NCI-H1436 (cell line): ENCODE data around the gene GFRA1.

Experiments
- DNase-seq: peaks from one replicate; lab custom pipeline; 2025; lab: John Stamatoyannopoulos, UW

GFRA1 gene

GRCh38 chr10:116159197-116159596 lies 113.8 kb downstream of the GFRA1 start:
- DNase-seq: no peak

DNA sequence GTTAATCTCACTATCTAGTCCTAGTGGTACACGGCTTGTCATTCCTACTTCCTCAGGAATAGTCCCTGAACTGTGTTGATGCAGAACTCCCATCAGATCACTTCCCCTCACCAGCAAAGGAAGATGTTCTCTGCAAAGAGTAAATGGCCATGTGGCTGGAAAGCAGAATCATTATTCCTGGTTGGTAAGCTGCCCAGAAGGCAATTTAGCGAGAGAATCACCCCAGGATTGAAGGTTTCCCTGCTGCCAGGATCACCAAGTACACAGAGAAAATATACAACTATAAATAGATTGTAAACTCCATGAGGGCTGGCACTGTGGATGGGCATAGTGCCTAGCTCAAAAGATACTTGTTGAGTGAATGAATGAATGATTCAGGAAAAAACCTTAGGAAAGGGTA lies 115.0 kb downstream of the GFRA1 start:
- no peak for DNase-seq

DNA sequence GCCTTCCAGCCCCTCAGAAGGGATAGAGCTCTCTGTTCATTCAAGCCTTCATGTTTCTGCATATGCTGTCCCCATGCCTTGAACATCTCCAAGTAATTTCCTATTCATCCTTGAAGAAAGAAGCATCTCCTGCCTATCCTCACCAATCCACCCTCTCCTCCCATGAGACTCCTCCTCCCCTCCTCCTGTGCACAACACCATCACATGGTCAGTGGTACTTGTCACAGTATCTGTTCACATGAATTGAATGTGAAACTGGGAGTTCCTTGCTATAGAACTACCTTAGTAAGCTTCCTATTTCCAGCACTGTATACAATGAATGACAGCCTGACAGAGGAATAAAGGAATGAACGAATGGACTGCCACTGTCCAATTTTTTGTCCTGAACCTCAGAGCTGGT lies 115.5 kb downstream of the GFRA1 start:
- DNase-seq: no peak

DNA sequence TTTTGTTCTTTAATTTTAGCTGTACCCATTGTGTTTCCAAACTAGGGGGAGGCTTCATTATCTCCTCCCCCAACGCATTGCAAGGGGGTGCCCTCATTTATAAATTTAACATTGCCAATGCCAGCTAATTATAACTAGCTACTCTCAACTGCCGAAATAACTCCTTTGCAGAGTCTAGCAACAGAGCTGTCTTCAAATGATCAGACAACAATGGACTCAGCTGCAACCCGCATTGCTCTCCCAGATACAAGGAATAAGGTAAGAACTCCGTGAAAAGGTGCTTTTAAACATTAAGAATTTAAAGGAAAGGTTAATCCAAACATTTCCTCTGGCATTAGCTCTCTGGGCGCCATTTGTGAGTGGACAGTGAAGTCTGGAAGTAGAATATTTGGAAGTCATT lies 116.2 kb downstream of the GFRA1 start:
- no peak for DNase-seq

GRCh38 chr10:116155191-116155590 lies 117.8 kb downstream of the GFRA1 start:
- no peak for DNase-seq

DNA sequence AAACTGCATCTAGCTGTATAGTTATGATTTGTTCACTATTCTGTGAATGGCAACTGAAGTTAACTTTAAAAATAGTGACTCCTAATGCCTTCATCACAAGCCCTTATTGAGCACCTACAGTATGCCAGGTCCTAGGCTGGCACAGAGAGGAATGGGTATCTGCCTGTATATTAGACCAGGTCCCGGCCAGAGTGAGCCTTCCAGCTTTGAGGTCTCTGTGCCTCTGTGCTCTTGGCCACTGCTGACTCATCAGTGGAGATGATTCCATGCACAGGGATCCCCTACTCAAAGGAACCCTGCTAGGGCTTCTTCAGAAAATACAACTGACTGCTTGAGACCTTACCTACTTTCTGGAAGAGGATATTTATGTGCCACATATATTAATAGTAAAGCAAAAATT lies 118.4 kb downstream of the GFRA1 start:
- DNase-seq: no peak

DNA sequence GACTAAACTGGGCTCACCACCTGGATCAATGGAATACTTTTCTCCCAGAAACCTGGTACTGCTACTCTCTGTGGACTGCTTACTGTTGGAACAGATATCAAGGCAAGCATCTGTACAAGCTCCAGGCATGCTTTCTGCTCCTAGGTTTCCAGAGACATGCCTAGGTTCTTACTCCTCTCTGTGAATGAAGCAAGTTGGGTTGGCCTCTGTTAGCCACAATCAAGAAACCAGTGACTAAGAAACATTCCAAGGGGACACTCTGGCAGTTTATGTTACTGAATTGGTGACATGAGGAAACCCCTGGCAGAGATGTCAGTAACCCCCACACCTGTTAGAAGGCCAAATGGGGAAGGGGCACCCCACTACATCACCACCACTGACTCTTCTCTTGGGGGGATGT lies 121.9 kb downstream of the GFRA1 start:
- DNase-seq: no peak

DNA sequence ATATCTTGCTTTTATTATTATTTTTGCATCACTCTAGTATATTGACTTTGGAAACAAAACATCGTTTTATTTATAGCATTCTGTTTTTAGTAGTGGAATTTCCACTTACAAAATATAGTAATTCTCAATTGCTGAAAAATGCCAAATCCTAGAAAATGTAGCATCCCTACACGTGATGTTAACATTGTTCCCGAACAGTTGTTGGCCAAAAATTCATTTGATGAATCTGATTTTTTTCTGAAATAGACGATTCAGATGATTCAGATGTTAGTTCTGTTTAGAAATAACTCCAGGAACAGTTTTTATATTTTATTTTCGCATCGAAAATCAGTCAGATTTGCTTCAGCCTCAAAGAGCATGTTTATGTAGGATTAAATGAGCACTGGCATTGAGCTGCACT lies 122.4 kb downstream of the GFRA1 start:
- no peak for DNase-seq

- DNase-seq: no peak
These were observed 125.7 kb downstream of the GFRA1 start for GRCh38 chr10:116147147-116147905.

GRCh38 chr10:116146372-116147140 lies 126.5 kb downstream of the GFRA1 start:
- DNase-seq: no peak

DNA sequence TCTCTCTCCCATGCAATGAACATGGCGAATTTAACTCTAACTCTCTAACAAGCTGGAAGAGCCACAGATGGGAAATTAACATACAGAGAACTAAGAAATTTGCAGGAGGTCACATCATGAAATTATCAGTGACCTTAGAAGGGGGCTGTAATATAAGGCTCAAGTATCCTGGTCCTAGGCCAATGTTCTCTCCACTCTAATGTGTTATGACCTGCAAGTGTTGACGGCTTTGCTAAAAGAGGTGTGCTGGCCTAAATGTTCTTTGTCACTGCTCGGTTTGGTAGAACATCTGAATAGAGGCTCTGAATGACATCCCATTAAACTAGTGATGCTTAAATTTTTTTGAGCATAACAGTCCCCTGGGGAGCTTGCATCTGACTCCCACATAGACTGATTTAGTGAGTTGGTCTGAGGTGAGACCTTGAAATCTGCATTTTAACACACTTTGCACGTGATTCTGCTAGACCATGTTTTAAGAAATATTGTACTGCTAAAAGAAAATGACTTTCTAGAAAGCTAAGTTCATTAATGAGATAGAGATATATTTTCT lies 129.3 kb downstream of the GFRA1 start:
- DNase-seq: no peak

GRCh38 chr10:116141855-116142254 lies 131.2 kb downstream of the GFRA1 start:
- no peak for DNase-seq

DNA sequence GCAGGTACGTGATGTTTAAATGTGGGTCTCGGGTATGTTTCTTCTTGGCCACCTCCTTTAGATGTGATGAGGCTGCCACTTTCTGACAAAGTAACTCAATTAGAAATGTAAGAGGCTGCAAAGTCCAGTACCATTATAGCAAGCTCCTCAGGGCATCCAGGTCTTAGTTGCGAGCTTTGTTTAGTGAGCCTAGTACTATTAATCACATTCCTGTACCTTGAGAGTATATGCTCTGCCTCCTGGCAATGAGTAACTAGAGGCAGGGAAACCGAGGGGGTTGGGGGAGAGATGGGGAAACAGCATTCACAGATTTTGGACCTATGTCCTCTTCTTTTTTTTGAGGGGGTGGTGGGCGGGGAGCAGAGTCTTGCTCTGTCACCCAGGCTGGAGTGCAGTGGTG lies 131.8 kb downstream of the GFRA1 start:
- no peak for DNase-seq

GRCh38 chr10:116139886-116140285 lies 133.1 kb downstream of the GFRA1 start:
- no peak for DNase-seq

DNA sequence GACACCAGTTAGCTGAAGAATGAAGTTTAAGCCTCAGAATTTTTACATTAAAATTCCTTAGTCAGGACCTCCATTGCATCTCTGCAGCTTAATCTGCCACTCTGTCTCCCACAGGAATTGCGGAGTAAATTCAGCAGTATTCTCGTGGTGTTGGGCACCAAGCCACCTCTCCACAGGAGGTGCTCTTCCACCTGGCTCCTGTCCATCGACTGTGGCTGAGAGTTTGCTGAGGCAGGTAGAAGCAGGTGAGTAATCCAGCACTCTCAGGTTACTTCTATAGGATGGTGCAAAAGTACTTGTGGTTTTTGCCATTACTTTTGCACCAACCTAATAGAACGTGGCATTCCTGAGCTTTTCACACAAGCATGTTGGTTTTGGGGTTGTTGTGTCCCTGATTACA lies 134.1 kb downstream of the GFRA1 start:
- DNase-seq: no peak

DNA sequence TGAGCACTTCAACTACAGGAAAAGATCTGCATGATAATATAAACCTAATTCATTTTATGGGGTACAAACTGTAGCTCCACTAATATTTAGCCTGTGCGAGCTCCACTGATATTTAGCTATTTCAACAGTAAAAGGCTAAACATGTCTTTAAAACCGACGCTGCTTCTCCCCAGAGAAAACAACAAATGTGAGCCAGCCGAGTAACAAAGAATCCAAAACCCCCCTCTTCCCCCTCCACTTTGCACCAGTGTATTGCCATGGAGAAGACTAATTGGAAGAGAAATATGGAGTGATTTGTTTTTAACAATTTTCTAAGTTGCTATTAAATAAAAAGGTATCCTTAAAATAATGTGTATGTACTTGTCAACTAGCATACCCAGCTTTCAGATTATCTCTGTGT lies 136.7 kb downstream of the GFRA1 start:
- no peak for DNase-seq

- DNase-seq: no peak
These were observed 138.7 kb downstream of the GFRA1 start for GRCh38 chr10:116134322-116134721.

GRCh38 chr10:116133634-116134033 lies 139.4 kb downstream of the GFRA1 start:
- no peak for DNase-seq

DNA sequence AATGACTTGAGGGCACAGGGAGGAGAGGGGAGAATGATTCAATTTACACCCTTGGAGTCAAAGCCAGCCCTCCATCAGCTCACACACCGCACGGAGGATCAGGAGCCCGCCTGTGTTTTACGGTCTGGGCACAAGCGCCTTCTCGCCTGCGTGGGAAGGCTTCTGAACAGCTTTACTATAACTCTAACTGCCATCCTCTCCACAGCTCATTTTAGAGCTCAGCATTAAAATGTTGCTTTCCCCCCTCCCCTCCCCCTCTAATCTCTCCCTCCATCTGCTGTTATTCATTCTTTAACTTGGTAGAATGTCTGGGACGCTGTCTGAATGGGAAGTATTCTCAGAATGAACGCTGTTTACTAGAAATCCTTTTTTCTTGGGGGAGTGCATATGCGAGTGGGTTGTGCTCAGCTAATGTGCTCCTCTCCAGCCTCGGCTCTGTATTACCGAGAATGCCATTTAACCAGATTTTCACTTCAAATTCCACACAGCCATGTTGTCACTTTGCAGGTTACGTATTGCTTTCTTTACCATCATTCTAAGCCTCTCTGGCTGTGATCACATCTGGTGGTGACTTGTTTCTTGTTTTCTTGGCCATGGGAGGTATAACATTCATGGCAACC lies 140.1 kb downstream of the GFRA1 start:
- no peak for DNase-seq

DNA sequence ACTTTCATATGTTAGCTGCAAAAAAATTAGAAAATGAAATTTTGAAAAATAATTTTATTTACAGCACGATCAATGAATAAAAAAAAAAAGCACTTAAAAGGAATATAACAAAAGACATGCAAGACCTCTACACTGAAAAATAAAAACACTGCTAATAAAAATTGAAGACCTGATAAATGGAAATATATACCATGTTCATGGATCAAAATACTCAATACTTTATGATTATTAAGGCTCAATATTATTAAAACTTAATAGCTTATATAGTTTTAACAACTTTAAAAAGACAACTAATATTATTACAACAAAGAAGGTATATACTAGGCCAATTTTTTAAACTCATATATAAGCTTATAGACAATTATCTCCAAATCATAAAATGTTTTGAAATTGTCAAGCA lies 143.0 kb downstream of the GFRA1 start:
- no peak for DNase-seq

DNA sequence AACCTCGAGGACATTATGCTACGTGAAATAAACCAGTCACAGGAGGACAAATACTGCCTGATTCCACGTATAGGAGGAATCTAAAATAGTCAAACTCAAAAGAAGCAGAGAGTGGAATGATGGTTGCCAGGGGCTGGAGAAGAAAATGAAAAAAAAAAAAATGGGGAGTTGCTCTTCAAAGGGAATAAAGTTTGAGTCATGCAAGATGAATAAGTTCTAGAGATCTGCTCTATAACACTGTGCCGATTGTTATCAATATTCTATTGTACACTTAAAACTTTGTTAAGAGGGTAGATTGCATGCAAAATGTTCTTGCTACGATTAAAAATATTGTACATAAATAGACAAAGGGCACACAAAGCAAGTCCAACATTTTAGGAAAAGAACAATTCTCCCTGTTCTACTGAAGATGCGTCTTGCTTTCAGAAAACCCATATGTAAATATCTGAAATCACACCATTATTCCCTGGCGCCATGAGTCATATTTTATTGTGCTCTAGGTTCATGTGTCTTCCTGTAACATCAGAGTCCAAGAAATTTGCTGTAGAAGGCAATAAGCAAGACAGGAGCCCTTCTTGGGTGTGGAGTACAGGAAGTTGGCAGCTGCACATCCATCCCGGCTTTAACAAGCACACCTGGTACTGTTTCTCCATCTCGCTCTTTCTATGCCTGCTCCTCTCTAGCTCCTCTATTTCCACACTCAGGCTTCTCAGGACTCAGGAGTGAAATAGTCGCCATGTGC lies 145.9 kb downstream of the GFRA1 start:
- DNase-seq: no peak

DNA sequence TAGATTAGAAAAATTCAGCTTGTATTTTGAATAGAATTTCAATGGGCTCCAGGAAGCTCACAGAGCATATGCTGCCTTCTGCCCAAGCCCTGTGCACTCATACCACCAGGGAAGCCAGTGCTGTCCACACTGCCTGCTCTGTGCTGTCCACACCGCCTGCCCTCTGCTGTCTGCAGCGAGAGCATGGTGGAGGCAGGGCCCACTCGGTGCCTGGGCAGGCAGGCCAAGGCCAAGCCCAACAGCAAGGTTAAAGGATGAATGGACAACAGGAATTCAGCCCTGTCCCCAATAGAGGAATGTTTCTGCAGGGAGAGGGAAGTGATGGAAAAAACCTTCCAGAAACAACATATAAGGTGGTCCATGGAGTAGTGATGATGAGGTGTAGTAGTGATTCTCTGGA lies 146.8 kb downstream of the GFRA1 start:
- no peak for DNase-seq
